Activated CD8-positive, alpha-beta memory T cell treated with anti-CD3 and anti-CD28 coated beads, Interleukin-2, amount 50 U/mL, for 24 hours (primary cell): ENCODE measurements around the gene AGAP1.

Experiments
- DNase-seq: peaks from one replicate; pipeline ENCODE4 v3.0.0-alpha.2; 2020; ENCODE audit errors: extremely low read depth

AGAP1 gene

GRCh38 chr2:236093134-236093533, 599.3 kb downstream of the AGAP1 start:
- DNase-seq, result no peak

DNA sequence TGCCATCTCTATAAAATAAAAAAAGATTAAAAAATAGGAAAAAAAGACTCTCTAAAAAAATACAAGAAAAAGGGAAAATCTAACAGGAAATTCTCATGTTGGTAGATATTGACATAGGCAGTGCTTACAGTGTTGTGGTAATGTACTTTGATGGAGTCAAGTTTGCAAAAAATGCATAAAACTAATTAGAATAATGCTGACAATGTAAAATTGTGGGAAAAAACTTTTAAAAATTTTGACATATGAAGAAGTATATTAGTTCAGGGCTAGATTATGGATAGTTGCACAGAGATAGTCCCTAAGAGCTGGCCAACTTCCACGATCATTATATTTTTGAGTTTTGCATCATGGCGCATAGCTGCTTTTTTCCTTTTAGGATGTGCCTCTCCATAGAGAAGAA, 601.7 kb downstream of the AGAP1 start:
- no peak for DNase-seq

DNA sequence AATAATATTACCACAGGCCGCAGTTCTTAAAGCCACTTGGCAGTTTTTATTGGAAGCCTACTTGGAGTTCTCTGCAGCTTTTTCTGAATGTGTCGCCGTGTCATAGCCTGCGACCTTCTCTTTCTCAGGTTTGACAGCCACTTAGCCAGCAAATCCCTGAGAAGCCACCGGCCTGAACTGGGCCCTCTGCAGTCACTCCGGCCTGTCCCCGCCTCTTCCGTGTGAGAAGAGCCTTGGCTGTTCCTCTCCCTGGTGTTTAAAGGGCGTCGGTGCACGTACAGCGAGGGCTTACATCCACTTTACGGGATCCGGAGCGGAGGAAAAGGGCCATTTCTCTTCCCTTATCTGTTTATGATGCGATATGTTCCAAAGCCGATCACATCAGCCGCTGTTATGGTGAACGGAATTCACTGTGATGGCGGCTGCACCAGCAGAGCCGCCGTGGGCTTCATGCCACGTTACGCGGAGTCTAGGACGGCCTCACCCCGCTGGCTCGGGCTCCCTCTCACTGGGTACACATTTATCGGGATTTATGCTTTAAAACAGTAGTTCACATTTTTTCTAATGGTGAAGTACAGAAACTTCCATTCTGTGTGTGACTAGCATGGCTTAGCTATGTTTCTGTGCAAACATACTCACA, 607.6 kb downstream of the AGAP1 start:
- DNase-seq, result no peak

DNA sequence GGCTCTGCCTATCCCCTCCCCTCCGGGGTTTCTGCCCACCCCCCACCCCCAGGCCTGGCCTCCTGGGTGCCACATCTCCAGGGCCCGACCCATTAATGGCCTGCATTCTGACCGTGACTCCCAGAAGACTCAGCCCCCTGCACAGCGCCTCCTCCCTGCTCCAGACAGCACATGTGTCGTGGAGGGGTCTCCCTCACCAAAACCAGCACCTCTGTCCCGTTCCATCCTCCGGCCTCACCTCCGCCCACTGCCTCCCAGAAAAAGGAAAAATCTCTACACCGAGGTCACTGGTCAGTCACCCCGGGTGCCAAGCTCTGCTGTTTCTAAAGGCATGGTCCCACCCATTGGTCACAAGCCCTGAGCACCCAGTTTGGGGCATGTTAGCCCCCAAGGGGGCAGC, 609.1 kb downstream of the AGAP1 start:
- no peak for DNase-seq

- DNase-seq, result no peak
Observed at GRCh38 chr2:236103981-236104380, 610.1 kb downstream of the AGAP1 start.

DNA sequence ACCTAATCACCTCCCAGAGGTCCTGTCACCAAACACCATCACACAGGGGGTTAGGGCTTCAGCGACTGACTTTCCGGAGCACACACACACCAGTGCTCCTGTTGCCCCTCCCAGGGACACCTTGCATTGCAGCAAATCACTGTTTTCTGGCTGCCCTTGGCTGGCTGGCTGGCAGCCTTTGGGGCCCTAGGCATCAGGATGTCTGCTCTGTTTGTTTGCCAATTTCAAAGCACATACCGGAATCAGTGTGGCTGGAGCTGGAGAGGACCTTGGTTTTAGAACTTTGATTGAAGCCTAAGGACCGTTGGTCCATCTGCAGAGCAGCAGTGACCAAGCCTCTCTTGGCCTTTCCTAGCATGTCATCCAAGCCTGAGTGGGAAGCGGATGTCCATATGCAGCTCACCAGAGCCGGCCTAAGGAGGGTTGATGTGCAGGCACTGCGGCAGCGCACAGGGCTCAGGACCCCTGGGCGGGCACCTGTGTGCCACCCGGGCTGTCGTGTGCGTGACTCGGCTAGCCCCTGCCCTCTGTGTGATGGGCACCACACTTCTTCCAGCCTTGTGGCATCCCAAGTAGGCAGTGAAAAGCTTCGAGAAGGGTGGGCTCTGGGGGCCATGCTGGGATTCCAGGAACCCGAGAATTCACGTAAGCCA, 612.2 kb downstream of the AGAP1 start:
- DNase-seq, result no peak

GRCh38 chr2:236106761-236107160, 612.9 kb downstream of the AGAP1 start:
- no peak for DNase-seq

DNA sequence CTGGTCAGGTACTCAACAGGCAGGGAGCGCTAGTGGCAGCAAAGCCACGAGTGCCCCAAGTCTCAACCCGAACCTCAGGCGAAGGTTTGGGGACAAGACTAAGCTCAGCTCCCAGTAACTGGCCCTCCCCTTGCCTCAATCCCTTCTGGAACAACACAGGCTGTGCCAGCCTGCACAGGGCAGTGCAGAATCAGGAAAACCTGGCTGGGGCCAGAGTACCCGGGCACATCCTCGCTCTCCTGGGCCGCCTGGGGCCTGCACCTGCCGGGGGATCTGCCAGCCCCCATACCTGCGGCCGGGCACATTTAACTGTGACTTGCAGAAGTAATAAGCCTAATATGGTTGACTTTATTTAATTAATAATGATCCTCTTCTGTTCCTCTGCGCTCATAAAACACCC, 613.7 kb downstream of the AGAP1 start:
- DNase-seq, result no peak

DNA sequence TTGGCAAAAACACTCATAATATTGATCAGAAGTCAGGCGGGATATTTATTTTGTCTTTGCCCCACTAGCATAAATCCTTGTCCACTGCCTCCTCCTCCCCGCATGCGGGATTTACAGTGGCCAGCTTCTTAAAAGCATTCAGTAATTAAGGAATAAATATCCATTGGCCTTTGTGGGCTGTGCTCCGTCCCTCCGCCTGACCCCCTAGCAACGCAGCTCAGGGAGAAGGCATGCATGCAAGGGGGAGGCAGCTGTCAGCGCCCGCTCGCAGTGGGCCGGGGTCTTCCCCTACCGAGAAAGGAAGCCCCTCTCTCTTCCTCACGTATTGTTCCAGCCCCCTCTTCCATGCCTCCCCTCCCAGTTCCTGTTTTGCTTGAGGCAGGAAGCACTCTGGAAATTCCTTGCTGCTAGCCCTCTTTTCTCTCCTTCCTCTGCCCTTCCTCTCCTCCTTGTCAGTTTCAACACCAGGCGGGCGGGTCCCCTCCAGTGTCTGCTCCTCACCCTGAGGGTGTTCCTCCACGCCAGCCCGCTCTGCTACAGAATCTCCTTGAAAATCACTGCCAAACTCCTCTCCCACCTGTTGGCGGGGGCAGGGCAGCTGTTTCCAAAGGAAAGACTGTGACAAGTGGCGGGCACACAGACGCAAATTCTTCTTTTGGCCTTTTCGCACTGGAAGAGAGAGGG, 614.2 kb downstream of the AGAP1 start:
- no peak for DNase-seq

DNA sequence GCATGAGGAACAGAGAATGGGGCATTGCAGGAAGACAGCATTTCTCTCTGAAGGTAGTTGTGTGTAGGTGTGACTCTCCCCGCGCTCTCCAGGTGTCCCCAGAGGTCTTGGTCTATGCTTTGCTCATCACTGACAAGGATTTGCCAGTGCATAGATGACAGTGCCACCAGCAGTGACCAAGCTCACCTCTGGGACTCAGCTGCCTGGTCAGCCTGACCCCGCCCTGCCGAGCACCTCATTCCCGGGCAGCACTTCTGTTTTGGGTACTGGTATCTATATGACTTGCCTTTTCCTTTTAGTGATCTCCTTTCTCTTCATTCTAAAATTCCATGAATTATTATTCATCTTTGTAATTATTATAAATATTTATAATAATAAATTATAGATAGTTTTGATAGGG, 615.2 kb downstream of the AGAP1 start:
- DNase-seq, result no peak

DNA sequence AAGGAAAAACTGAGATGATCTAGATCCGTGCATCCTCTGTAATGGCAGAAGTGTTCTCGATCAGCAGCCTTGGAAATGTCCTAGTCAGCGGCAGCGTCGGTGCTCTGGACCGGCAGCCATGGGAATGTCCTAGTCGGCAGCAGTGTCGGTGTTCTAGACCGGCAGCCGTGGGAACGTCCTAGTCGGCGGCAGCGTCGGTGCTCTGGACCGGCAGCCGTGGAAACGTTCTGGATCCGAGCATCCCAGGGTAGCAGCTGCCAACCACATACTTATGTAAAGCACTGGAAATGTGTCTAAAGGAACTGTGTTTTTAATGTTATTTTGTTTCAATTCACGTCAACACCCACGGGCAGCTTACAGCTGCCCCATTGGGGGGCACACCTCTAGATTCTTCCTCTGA, 615.6 kb downstream of the AGAP1 start:
- DNase-seq, result no peak

DNA sequence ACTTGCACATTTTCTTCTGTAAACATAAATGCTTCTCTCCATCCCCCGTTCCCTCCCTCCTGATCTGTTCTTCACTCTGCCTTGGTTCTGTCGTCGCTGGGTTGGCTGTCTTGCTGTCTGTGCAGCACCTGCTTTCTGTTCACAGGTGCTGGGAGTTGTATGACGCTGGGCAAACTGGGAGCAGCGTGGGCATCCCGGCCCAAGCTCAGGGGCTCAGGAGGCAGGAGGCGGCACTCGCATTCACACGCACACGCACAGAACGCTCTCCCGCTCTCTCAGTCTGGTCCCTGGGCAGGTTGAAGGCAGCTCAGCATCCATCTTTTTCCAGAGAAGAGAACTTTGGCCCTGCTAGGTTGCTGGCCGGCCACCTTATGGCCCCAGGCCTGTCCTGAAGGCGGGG, 618.6 kb downstream of the AGAP1 start:
- DNase-seq, result no peak

GRCh38 chr2:236113425-236113824, 619.6 kb downstream of the AGAP1 start:
- DNase-seq, result no peak

DNA sequence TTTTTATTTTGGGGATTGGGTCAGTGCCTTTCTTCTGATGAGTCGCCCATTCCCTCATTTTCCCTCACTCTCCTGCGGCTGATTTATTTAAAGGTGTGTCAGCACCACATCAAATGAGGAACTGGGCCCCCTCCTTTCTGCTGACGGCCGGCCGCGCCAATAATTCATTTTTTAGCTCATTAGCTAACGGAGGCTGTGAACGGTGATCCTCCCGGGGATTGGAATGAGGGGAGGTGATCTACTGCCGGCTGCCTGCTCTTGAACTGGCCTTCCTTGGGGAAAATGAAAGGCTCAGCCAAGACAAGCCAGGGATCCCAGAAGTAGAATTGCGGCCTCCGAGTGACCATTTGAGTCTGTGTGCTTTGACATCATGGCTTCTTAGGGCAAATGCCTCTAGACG, 620.1 kb downstream of the AGAP1 start:
- no peak for DNase-seq

DNA sequence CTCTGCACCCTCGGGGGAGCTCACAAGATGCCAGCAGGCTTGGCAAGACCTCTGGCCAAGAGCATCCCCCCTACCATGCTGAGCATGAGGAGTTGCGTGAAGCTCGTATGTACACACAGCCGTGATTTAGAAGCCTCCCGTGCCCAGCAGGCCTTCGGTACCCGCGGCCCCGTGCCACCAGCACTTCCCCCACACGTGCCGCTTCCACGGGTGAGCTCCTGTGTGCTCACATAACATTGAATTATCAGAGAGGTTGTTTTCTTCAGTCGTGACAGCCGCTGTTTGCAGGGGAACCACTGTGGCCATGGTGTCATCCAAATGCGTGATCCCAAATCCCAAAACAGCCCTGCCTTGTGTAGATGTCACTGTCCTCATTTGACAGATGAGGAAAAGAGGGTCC, 621.1 kb downstream of the AGAP1 start:
- DNase-seq, result no peak

GRCh38 chr2:236117401-236117800, 623.6 kb downstream of the AGAP1 start:
- no peak for DNase-seq

DNA sequence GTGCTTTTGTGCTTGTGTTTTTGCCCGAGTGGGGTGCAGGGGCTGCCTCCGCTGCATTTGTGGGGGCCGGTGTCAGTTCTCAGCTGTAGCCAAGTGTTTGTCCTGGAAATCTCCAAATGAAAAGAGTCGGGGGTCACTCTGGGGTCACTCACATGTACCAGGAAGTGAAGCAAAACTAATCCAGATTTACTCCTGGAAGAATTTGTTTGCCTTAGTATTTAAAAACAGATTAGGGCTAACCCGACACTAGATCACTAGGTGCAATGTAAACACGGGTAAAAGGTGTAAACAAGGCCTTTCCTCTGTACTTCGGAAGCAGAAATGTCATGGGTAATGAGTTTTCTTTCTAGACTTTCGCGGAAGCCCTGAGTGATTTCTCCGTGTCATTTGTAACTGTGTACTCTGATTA, 624.0 kb downstream of the AGAP1 start:
- DNase-seq, result no peak

- DNase-seq, result no peak
Observed at GRCh38 chr2:236119003-236119402, 625.2 kb downstream of the AGAP1 start.

- no peak for DNase-seq
Observed at GRCh38 chr2:236119476-236119875, 625.6 kb downstream of the AGAP1 start.

- DNase-seq, result no peak
Observed at GRCh38 chr2:236120141-236120601, 626.3 kb downstream of the AGAP1 start.

DNA sequence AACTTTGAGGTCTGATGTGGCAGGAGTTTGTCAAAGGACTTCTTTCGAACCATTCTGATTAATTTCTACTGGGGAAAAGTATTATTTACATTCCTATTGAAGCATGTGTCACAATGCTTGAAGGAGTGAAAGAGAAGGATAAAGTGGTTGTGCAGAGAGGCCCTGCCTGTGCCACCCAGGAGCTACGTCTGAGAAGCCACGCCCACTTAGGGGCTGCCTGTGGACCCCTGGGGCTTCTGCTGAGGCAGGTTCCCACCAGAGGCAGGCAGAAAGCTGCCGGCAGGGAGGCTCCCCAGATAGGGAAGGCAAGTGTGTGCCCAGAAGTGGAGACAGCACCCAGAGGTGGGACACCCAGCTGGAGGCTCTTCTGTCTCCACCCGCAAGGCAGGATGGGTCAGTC, 627.0 kb downstream of the AGAP1 start:
- no peak for DNase-seq

DNA sequence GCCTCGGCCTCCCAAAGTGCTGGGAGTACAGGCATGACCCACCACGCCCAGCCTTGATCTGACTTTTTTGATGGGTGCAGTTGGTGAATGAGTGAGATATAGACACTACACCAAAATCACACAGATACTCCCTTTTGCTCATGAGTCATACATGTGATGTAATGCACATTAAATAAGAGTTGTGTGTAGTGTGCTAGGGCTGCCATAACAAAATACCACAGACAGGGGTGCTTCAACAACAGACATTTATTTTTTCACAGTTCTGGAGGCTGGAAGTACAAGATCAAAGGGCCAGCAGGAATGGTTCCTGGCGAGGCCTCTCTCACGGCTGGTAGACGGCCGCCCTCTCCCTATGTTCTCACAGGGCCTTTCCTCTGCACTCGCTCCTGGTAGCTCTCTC, 627.7 kb downstream of the AGAP1 start:
- DNase-seq, result no peak

DNA sequence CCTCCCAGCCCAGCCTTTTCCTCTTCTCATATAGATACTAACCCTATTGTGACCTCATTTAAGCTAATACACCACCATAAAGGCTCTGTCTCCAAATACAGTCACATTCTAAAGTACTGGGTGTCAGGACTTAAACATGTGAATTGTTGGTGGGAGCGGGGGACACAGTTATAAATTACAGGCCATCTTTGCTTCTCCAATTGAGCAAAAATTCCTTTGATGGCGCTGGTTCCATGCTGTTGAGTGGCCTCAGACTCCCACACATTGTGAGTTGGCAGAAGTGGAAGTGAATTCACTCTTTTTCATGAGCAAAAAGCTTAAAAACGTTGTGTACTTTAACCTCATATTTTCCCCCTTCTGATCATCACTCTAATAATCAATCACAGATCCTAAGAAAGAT, 628.4 kb downstream of the AGAP1 start:
- DNase-seq, result no peak
